OCI-LY1 (cell line): ENCODE results near the gene MMADHC.

Experiments used
- CTCF ChIP-seq: fragments of 200-600 bp; sonication (generic), shearing (Covaris generic); IDR thresholded peaks from 2 replicates; pipeline ENCODE4 v1.5.1; 2017; ENCODE audit warnings: mild to moderate bottlenecking, antibody characterized with exemption, low read length, moderate library complexity, mixed read lengths
- EZH2 ChIP-seq: fragments of 200-600 bp; sonication (generic), shearing (Covaris generic); IDR thresholded peaks from 2 replicates; pipeline ENCODE4 v1.8.0; 2017; ENCODE audit warnings: borderline replicate concordance, mixed run types, mild to moderate bottlenecking, antibody characterized with exemption, low read length, moderate library complexity, mixed read lengths

GRCh38 chr2:149622343-149622742 lies 34.8 kb upstream of the MMADHC start:
- TF ChIP-seq CTCF = no peak
- TF ChIP-seq EZH2 = no peak
